ENCODE results near the gene TSPAN33.
"Not testable (repeated sequence)": the region's sequence is repeated elsewhere in the genome, so short reads cannot be mapped to it uniquely, and the experiment has no call there.

The TSPAN33 gene, protein sequence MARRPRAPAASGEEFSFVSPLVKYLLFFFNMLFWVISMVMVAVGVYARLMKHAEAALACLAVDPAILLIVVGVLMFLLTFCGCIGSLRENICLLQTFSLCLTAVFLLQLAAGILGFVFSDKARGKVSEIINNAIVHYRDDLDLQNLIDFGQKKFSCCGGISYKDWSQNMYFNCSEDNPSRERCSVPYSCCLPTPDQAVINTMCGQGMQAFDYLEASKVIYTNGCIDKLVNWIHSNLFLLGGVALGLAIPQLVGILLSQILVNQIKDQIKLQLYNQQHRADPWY

DNA sequence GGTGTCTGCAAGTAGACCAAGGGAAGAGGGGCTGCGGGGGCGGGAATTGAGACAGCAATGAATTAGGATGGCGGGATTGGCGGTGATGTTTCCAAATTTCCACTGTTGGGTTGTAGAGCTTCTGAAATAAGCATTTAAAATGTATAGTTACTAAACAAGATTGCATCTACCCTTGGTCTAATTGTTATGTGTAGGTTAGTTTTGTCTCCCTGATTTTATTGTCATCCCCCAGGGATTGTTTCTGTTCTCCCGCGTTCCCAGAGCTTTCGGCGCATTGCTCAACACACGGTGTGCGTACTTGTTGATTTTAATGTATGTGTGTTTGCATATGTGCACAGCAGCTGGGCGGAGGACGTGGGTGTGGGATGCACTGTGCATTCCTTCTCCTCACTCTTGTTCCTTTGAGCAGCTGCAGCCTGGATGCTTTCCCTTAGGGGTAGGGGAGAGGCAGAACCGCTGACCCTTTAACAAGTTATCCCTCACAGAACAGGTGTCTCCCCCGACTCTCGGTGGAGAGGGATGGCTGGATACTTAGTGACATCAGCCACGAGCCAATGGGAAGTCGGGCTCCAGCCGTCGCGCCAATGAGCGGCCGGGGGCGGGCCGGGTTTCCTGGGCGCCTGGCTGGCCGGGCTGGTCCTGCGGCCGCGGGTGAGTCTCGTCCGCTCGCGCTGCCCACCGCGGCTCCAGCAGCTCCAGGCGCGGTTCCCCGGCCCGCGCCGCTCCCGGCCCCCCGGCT is at the start of gene TSPAN33:
Gene TSPAN33, plus strand, starts transcription at position 613 of the 739 bp plus-strand sequence. CDS start 274 bp downstream, outside the sequence.
- in situ Hi-C loops (cut with MboI; ENCODE audit: low sequenced_read_pairs) = no loop called here

DNA sequence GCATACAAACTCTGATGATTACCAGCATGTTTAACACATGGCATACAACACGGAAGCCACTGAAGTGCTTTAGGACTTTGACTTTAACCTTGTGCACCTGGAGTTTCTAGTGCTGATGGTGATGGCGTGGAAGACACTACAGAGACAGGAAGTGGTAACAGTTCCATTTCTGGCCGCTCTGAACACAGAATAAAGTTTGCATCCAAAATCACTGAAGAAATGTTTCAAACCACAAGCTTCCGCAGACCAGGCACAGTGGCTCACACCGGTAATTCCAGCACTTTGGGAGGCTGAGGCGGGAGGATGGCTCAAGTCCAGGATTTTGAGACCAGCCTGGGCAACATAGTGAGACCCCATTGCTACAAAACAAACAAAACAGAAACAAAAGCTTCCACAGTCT is 49.2 kb upstream of the TSPAN33 start:
- in situ Hi-C loops (cut with MboI; ENCODE audit: low sequenced_read_pairs) = no loop called here

DNA sequence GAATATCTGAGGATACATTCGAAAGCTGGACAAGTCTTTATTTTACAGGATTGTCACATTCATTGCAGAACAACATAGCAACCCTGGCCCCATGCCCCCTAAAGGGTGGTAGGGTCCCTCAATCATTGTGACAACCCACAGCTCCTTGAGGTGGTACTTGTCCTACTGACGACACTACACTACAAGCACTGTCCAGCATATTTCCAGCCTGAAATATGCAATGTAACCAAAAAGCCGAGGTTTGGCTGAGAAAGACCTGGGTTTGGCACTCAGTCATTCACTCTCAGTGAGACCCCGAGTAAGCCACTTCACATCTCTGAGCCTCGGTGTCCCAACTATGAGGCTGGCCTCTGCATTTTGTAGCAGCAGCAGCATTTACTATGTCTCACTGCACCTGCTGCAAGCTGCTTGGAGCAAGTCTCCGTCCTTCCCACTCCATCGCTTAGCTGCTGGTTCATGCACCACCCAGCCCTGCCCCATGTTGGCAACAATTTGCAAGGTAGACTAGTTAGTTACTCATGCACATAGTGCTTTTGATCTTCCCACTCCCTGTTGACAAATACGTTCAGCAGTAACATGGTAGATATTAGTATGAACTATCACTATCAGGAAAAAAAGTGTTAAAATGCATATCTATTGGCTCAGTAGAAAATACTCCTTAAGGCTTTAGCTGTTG is 46.0 kb upstream of the TSPAN33 start:
- in situ Hi-C loops (cut with MboI; ENCODE audit: low sequenced_read_pairs) = no loop called here

DNA sequence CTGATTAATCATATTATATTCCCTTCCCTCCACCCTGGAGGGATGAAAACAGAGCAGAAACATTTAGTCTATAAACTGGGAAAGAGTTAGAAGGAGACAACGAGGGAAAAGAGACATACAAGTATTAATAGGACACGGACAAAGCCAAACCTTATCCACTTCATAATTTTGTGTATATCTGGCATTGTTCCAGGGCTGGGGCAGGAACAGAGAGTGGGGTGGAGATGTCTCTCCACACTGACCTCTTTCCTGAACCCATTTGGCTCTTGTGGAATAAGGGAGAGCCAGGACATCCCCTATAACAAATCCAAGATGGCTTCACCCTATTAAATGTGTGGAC is 43.7 kb upstream of the TSPAN33 start:
- in situ Hi-C loops (cut with MboI; ENCODE audit: low sequenced_read_pairs) = no loop called here

DNA sequence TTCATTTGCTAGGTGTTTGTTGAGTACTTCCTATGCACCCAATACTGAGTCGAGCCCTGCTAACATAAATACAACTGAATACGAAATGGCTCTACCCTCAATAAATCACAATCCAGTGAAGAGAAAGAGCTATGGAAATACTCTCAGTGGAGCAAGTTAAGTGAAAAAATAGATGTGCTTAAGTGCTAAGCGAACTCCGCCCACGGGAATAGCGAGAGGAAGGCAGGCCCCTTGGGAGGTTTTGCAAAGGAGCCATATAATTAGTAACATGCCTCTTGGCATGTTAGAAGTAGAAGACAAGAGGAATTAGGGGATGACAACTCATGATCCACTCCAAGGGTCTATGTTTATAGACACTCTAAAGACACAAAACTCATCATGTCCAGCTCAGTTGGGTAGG is 42.8 kb upstream of the TSPAN33 start:
- in situ Hi-C loops (cut with MboI; ENCODE audit: low sequenced_read_pairs) = no loop called here

DNA sequence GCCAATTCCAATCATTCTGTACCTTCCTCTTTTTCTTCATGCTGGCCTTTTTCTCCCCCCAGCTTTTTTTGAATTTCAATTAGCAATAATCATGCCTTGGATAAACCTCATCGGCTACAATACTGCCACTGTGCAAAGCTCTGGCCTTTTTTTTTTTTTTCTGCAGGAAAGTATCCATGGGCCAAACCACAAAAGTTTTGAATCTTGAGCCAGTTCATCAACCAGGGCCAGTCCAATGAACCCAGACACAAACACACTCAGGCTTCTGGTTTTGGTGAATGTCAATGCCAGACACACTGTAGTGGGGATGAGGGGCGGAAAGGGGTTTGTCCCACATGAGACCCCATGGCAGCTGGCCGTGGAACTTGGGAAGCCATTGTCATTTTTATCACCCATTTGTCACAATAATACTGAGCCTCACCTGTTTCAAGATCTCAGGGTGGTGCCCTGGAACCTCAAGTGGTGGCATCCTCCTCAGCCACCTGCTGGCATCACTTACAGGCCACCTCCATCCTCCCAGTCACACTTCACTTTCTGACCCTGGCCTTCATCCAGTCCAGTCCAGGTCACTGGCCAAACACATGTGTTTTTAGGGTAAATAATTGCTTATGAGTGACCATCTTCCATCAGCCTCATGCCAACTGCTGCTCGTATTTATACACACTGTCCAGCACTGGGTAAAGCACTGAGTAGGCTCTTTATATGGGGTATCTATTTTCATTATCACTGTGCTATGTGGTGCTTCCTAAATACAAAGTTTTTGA is 40.8 kb upstream of the TSPAN33 start:
- in situ Hi-C loops (cut with MboI; ENCODE audit: low sequenced_read_pairs) = no loop called here

DNA sequence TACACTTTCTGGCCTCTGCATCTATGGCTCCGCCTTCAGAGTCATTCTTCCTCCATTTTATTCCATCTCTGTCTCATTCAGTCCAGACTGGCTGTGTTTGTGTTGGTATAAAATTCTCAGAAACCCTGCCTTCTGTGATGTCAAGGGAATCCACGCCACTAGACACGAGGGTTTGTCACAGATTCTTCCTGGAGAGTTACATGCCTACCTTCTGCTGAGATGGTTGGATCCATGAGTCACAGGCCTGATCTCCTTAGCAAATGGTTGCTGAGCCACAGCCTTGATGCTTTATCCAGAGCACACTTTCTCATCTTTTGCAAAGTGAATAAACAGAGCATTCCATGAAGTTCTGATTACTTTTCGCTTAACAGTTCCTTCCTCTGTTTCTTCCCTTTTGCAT is 35.9 kb upstream of the TSPAN33 start:
- in situ Hi-C loops (cut with MboI; ENCODE audit: low sequenced_read_pairs) = no loop called here

DNA sequence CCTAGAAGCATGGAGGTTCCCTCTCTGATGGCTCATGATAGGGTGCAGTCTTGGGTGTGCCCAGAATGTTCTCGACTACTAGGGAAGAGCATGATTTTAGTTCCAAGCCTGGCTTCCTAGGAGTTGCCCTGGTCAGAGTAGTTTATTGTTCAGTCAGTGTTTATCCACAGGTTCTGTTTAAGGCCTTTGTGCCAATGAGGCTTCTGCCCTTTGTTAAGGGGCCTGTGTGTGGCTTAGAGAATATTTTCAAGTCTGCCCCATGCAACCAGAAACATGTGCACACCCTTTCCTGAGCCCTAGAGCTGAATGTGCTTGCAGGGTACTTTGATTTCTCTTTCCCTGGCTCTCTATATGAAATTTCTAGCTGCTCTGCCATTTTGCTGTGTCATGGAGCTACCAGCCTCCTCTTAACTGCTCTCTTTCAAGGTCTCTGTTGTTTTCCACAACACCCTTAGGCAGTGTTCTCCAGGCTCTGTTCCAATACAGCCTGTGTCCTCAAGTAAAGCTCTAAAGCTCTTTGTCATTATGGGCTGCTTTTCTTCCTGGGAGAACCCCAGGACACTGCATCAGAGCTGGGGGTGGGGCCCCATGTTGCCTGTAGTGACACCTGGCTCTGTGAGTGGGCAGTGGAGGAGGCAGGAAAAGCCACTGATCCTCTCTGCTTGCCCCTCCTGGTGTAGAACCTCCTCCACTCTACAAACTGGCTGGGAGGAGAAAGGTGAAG is 34.1 kb upstream of the TSPAN33 start:
- in situ Hi-C loops (cut with MboI; ENCODE audit: low sequenced_read_pairs) = no loop called here

DNA sequence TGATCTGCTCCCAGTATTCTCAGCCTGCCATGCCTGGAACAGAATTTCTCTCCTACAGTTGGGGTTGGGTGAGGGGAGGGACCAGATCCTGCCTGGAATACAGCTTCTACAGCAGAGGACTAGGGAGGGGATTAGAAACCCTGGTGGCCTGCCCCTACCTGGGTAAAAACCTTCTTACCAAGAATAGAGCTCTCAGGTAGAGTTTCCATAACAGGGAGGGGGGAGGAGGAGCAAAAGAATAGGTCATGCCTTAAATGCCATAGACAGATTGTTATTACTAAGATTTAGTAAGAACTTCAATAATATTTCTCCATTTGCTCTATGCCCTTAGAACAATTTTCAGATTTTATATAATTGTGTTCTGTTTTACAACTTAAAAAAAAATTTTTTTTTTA is 33.5 kb upstream of the TSPAN33 start:
- in situ Hi-C loops (cut with MboI; ENCODE audit: low sequenced_read_pairs) = no loop called here

DNA sequence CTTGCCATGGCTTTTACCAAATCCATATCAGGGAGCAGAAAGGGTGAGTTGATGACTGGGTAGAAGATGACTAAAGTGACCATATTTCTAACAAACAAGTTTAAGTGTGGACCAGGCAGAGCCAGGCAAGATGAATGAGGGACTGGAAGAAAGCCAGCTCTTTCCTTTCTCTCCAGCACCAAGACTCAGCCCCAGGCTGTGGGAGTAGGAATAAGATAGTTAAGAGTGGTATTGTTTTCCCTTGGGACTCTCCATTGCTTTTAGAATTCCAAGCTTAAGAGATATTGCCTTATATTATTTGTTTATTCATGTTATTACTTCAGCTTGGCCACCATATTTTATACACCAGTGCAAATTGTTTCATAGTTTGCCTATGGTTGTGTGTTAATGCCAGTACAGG is 28.8 kb upstream of the TSPAN33 start:
- in situ Hi-C loops (cut with MboI; ENCODE audit: low sequenced_read_pairs) = no loop called here

DNA sequence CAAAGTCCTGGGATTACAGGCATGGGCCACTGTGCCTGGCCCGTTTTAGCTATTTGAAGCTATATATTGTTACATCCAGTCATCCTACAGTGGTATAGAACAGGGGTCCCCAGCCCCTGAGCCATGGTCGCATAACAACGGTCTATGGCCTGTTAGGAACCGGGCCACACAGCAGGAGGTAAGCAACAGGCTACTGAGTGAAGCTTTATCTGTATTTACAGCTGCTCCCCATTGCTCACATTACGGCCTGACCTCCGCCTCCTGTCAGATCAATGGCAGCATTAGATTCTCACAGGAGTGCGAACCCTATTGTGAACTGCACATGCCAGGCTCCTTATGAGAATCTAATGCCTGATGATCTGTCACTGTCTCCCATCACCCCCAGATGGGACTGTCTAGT is 26.3 kb upstream of the TSPAN33 start:
- in situ Hi-C loops (cut with MboI; ENCODE audit: low sequenced_read_pairs) = no loop called here

DNA sequence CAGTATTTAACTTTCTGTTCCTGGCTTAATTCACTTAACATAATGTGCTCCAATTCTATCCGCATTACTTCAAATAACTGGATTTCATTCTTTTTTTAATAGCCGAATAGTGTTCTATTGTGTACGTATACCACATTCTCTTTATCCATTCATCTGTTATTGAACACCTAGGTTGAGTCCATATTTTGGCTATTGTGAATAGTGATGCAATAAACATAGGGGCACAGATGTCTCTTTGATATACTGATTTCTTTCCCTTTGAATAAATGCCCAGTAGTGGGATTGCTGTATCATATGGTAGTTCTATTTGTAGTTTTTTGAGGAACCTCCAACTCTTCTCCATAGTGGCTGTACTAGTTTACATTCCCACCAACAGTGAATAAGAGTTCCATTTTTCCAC is 25.5 kb upstream of the TSPAN33 start:
- in situ Hi-C loops (cut with MboI; ENCODE audit: low sequenced_read_pairs) = no loop called here

DNA sequence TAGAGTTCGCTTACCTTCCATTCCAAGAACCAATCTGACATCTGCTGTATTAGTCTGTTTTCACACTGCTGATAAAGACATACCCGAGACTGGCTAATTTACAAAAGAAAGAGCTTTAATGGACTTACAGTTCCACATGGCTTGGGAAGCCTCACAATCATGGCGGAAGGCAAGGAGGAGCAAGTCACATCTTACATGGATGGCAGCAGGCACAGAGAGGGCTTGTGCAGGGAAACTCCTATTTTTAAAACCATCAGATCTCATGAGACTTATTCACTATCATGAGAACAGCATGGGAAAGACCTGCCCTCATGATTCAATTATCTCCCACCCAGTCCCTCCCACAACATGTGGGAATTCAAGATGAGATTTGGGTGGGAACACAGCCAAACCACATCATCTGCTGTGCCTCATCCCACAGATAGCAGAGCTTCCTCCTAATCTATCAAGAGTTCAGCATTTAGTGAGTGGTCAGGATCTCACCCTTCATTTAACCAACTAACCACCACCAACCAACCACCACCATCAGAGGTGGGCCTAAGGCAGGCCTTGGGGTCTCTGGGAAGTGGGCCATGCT is 22.9 kb upstream of the TSPAN33 start:
- in situ Hi-C loops (cut with MboI; ENCODE audit: low sequenced_read_pairs) = not testable (repeated sequence)

DNA sequence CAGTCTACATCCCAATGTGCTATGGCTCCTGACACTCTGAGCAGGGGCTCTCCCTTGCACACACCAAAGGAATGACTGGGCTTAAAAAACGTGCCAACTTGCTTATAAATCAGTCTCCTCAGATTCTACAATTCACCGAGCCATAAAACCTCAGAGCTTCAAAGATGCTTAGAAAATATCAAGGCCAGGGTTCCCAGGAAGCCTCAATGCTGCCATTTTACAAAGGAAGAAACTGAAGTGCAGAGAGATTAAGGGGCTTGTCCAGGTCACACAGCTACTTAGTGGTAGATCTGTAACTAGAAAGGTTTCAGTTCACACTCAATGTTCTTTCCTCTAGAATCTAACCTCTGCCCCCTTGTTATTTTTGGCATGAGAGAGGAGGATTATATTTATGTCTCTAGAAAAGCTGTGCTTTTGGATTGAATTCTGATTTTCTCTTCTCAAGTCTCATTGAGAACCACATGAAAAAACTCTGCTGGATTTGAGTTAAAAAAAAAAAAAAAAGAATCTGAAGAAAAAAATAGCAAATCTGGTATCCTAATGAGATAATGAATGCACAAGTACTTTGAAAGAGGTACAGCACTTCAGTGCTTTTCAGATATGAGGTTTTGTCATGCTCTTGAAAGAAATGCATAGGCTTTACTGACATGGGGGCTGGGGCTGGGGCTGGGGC is 22.3 kb upstream of the TSPAN33 start:
- in situ Hi-C loops (cut with MboI; ENCODE audit: low sequenced_read_pairs) = no loop called here

DNA sequence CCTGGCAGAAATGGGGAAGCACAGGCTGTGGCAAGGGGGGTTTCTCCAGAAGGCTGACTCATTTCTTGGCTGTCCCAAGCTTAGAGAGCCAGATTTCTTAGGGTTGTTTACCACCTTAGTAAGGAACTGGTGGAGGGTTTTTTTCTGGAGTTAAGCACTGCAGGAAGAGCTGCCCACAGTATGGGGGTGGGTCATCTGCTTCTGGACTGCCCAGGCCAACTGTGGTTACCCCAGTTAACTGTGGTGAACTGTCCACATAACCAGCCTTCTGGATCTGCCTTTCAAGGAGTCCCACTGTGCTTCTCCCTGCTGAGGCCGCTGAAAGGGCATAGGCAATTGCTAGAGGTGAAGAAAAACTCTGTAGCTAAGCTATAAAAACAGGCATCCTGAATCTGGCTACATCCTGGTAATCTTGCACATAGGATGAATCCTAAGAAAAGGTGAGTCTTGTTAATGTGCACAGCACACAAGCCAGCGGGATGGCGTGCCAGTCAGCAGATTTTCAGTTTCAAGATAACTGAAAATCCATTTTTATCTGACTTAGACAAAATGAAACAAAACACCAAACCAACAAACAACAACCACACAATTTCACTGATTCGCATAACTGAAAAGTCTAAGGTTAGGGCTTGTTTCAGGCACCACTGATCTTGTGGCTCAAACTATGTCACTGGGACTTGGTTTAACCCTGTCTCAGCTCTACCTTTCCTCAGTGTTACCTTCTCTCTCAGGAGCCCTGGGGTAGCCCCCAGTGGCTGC is 21.6 kb upstream of the TSPAN33 start:
- in situ Hi-C loops (cut with MboI; ENCODE audit: low sequenced_read_pairs) = no loop called here

DNA sequence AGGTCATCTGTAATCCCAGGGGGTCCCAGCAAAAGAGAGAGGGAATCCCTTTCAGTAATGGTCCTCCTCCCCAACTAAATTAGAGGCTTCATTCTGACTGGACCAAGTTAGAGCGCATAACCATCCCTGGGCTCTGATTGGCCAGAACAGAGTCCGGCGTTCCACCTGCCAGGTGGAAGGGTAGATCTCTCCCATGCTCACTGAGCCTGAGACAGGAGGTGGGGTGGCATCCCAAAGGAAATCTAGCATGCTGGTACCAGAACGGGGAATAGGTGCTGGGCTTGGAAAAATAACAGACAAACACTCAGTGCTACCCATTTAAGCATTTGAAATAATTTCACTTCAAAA is 21.0 kb upstream of the TSPAN33 start:
- in situ Hi-C loops (cut with MboI; ENCODE audit: low sequenced_read_pairs) = no loop called here

DNA sequence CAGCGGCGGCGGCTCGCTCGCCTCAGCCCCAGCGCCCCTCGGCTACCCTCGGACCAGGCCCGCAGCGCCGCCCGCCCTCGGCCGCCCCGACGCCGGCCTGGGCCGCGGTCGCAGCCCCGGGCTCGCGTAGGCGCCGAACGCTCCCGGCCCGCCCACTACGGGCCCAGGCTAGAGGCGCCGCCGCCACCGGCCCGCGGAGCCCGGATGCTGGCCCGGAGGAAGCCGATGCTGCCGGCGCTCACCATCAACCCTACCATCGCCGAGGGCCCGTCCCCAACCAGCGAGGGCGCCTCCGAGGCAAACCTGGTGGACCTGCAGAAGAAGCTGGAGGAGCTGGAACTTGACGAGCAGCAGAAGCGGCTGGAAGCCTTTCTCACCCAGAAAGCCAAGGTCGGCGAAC is 18.2 kb upstream of the TSPAN33 start:
- in situ Hi-C loops (cut with MboI; ENCODE audit: low sequenced_read_pairs) = no loop called here

DNA sequence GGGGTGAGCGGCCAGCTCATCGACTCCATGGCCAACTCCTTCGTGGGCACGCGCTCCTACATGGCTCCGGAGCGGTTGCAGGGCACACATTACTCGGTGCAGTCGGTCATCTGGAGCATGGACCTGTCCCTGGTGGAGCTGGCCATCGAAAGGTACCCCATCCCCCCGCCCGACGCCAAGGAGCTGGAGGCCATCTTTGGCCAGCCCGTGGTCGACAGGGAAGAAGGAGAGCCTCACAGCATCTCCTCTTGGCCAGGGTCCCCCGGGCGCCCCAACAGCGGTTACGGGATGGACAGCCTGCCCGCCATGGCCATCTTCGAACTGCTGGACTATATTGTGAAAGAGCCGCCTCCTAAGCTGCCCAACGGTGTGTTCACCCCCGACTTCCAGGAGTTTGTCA is 17.4 kb upstream of the TSPAN33 start:
- in situ Hi-C loops (cut with MboI; ENCODE audit: low sequenced_read_pairs) = no loop called here

DNA sequence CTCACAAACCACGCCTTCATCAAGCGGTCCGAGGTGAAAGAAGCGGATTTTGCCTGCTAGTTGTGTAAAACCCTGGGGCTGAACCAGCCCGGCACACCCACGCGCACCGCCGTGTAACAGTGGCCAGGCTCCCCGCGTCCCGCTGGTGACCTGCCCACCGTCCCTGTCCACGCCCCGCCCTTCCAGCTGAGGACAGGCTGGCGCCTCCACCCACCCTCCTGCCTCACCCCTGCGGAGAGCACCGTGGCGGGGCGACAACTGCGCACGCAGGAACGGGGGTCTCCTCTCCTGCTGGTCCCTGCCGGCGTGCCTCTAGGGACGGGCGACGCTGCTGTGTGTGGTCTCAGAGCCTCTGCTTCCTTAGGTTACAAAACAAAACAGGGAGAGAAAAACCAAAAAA is 16.9 kb upstream of the TSPAN33 start:
- in situ Hi-C loops (cut with MboI; ENCODE audit: low sequenced_read_pairs) = no loop called here

All from hTERT RPE-1 (cell line).